HG03025 (cell line): ENCODE measurements around the gene AMHR2.

Source experiments
- ATAC-seq: cut with Tn5 transposase; IDR thresholded peaks from one replicate; pipeline ENCODE4 v1.9.1; 2021; ENCODE audit warnings: mild to moderate bottlenecking, moderate library complexity; ENCODE audit not compliant: unreplicated experiment, low FRiP score

The AMHR2 gene

DNA sequence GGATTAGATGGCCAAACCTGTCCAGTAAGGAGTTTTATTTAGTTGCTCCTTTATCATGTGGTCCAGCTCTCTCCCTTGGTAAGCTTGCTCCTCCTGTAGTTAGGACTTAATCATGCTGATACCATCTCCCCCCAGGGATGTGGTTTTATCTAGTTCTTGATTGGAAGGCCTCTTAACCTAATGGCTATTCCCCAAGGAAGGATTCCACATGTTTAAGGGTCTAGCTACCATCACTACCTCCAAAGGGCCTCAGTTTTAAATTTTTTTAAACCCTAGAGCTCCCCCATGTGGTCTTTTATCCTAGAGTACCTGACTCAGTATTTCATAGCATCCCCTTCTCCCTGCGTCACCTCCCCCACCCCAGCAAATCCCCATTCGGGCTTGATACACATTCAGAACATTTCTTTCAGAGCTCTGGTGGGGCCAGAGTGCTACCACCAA lies 53.1 kb downstream of the AMHR2 start:
- no peak for ATAC-seq

DNA sequence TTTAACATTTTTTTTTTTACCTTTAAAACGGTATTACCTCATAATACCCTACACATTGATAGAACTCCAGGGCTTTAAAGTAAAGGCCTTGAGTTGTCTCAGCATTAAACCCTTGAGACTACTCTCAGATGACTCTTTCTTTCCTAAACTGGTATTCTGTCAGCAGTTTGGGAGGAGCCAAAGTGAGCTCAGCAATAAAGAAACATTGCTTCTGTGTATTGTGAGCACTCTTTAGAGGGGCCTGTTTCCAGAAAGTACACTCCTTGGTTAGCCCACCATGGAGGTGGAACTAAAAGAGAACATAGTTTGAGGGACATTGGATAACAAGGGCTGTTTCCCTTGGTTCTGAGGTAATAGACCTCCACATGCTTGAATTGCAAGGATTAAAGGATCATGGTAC lies 55.2 kb downstream of the AMHR2 start:
- ATAC-seq: no peak

DNA sequence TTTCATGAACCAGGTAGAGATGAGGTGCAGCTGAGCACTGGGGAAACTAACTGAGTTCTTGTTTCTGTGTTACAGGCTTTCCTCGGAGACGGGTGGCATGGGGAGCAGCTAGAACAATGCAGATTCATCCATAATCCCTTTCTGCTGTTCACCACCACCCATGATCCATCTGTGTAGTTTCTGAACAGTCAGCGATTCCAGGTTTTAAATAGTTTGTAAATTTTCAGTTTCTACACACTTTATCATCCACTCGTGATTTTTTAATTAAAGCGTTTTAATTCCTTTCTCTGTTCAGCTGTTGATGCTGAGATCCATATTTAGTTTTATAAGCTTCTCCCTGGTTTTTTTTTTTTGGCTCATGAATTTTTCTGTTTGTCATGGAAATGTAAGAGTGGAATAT lies 55.7 kb downstream of the AMHR2 start:
- ATAC-seq: no peak

DNA sequence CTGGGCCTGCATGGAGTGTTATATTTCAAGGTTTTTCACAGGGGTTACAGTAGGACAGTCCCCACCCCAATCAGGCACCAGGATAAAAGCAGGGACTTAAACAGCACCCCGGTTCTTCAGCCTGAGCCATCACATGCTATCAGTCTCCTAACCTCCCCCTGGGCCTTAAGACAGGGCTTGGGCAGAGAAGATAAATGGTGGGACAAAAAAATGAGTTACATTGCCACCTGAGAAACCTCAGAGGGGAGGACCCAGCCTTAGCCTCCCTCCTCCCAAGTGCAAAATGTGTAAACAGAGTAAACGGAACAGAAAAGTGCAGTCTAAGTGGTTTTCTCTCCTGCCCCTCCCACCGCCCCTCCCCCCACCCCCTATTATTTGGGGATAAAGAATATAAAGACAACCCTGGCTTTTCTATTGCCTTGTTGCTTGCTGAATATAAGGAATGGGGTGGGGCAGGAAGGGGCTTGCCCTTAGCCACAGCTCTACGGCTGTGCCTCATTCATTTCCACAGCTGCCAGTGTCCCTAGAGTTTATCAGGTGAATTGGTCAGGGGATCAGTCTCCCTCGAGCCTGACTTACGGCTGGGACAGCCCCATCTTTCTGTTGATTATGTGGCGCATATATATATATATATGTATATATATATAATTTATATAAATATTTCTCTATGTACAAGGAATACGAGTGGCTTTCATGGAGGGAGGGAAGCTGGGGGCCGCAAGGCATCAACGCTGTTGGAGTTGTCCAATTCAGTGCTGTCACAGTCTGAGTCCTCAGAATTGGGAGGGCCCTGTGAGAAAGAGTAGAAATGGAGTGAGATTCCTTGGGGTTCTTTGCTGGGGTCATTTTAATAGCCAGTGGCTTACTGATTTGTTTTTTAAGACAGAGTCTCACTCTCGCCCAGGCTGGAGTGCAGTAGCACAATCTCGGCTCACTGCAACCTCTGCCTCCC lies 57.1 kb downstream of the AMHR2 start:
- ATAC-seq: no peak
